HUES64 (cell line): ENCODE measurements around the gene TENM4.

ENCODE experiments used
- H3K27ac ChIP-seq: 2 replicates; pipeline ENCODE4 v1.7.0; 2013; ENCODE audit warnings: low read depth, low read length, inconsistent platforms
- H3K27me3 ChIP-seq: 2 replicates; pipeline ENCODE4 v1.6.1; 2013; ENCODE audit warnings: mild to moderate bottlenecking, low read length; ENCODE audit not compliant: insufficient read depth
- H3K36me3 ChIP-seq: 2 replicates; pipeline ENCODE4 v1.6.1; 2013; ENCODE audit warnings: mild to moderate bottlenecking, low read length; ENCODE audit not compliant: insufficient read depth
- H3K4me1 ChIP-seq: 2 replicates; pipeline ENCODE4 v1.6.1; 2013; ENCODE audit warnings: mild to moderate bottlenecking, low read length, moderate library complexity; ENCODE audit not compliant: insufficient read depth
- H3K4me3 ChIP-seq: 2 replicates; pipeline ENCODE4 v1.5.1; 2013; ENCODE audit warnings: mild to moderate bottlenecking, low read length, moderate library complexity
- H3K9ac ChIP-seq: 2 replicates; pipeline ENCODE4 v1.6.1; 2013; ENCODE audit warnings: mild to moderate bottlenecking, low read depth, low read length
- H3K9me3 ChIP-seq: 2 replicates; pipeline ENCODE4 v1.6.1; 2013; ENCODE audit warnings: low read depth, low read length; ENCODE audit not compliant: insufficient read depth
- WGBS: fragments of 150-250, 120-280 bp; methylation state at CpG from one replicate; pipeline ENCODE4 v1.1.7; 2013; ENCODE audit warnings: missing lambda C conversion rate; 5-methylcytosine and 5-hydroxymethylcytosine counted together

Gene TENM4

GRCh38 chr11:79432138-79432537, 8.7 kb downstream of the TENM4 start:
- WGBS, result 36% methylated on average over 2 of the region's 2 CpGs
- Histone ChIP-seq H3K27me3 (peaks cover 63% of the 10 kb centered on the region), H3K4me1 (peaks cover 39% of the 10 kb centered on the region), H3K9me3 (no peaks in the 10 kb centered on the region), H3K4me3 (no peak overlapping the region), H3K36me3 (no peaks in the 10 kb centered on the region), H3K27ac (no peak overlapping the region), H3K9ac (no peak overlapping the region)

GRCh38 chr11:79431535-79431934, 9.3 kb downstream of the TENM4 start:
- no peak overlapping the region for H3K27ac ChIP-seq
- WGBS, result 55% methylated on average over 1 of the region's 1 CpG

GRCh38 chr11:79430280-79430679, 10.6 kb downstream of the TENM4 start:
- no peak overlapping the region for H3K4me3 ChIP-seq
- H3K27me3 ChIP-seq, result peaks cover 45% of the 10 kb centered on the region
- H3K27ac ChIP-seq, result no peak overlapping the region
- no peak overlapping the region for H3K9ac ChIP-seq
- no peaks in the 10 kb centered on the region for H3K36me3 ChIP-seq
- H3K4me1 ChIP-seq, result peaks cover 30% of the 10 kb centered on the region
- no peaks in the 10 kb centered on the region for H3K9me3 ChIP-seq

More at GRCh38 chr11:79431535-79431934, 9.3 kb downstream of the TENM4 start:
- Histone ChIP-seq H3K27me3 (peaks cover 57% of the 10 kb centered on the region), H3K9me3 (no peaks in the 10 kb centered on the region), H3K9ac (no peak overlapping the region), H3K4me1 (peaks cover 33% of the 10 kb centered on the region), H3K36me3 (no peaks in the 10 kb centered on the region), H3K4me3 (no peak overlapping the region)

GRCh38 chr11:79428406-79428805, 12.4 kb downstream of the TENM4 start:
- Histone ChIP-seq H3K4me1 (peaks cover 19% of the 10 kb centered on the region), H3K36me3 (no peaks in the 10 kb centered on the region), H3K9ac (no peak overlapping the region), H3K27ac (no peak overlapping the region), H3K27me3 (peaks cover 26% of the 10 kb centered on the region), H3K9me3 (no peaks in the 10 kb centered on the region), H3K4me3 (no peak overlapping the region)
- WGBS, result 67% methylated on average over 1 of the region's 1 CpG

- Histone ChIP-seq H3K36me3 (no peaks in the 10 kb centered on the region), H3K4me1 (peaks cover 15% of the 10 kb centered on the region), H3K9me3 (no peaks in the 10 kb centered on the region), H3K9ac (no peak overlapping the region), H3K27ac (no peak overlapping the region), H3K4me3 (no peak overlapping the region), H3K27me3 (peaks cover 20% of the 10 kb centered on the region)
- WGBS, result 96% methylated on average over 5 of the region's 5 CpGs
Measured at GRCh38 chr11:79427611-79428327, 13.1 kb downstream of the TENM4 start.

- peaks cover 14% of the 10 kb centered on the region for H3K27me3 ChIP-seq
- H3K4me1 ChIP-seq, result peaks cover 12% of the 10 kb centered on the region
- WGBS, result 95% methylated on average over 4 of the region's 4 CpGs
- no peak overlapping the region for H3K9ac ChIP-seq
- H3K9me3 ChIP-seq, result no peaks in the 10 kb centered on the region
- H3K27ac ChIP-seq, result no peak overlapping the region
- no peak overlapping the region for H3K4me3 ChIP-seq
- H3K36me3 ChIP-seq, result no peaks in the 10 kb centered on the region
Measured at GRCh38 chr11:79427126-79427525, 13.7 kb downstream of the TENM4 start.

- no peak overlapping the region for H3K27ac ChIP-seq
- no peak overlapping the region for H3K9ac ChIP-seq
- no peak overlapping the region for H3K4me3 ChIP-seq
- H3K9me3 ChIP-seq, result no peaks in the 10 kb centered on the region
- WGBS, result 92% methylated on average over 2 of the region's 2 CpGs
- H3K4me1 ChIP-seq, result peaks cover 13% of the 10 kb centered on the region; the same call in 1 of the 2 replicates
- H3K36me3 ChIP-seq, result no peaks in the 10 kb centered on the region
- peaks cover 1% of the 10 kb centered on the region; the same call in 1 of the 2 replicates for H3K27me3 ChIP-seq
Measured at GRCh38 chr11:79425463-79425862, 15.4 kb downstream of the TENM4 start.

GRCh38 chr11:79423736-79424135, 17.1 kb downstream of the TENM4 start:
- H3K9me3 ChIP-seq, result no peaks in the 10 kb centered on the region
- H3K27ac ChIP-seq, result no peak overlapping the region
- H3K9ac ChIP-seq, result no peak overlapping the region
- 93% methylated on average over 3 of the region's 3 CpGs for WGBS
- peaks cover 13% of the 10 kb centered on the region; the same call in 1 of the 2 replicates for H3K4me1 ChIP-seq
- H3K36me3 ChIP-seq, result no peaks in the 10 kb centered on the region
- no peaks in the 10 kb centered on the region for H3K27me3 ChIP-seq
- H3K4me3 ChIP-seq, result no peak overlapping the region

- no peak overlapping the region for H3K27ac ChIP-seq
- H3K4me1 ChIP-seq, result peaks cover 13% of the 10 kb centered on the region; the same call in 1 of the 2 replicates
- no peaks in the 10 kb centered on the region for H3K27me3 ChIP-seq
- H3K4me3 ChIP-seq, result no peak overlapping the region
- no peaks in the 10 kb centered on the region for H3K9me3 ChIP-seq
- H3K36me3 ChIP-seq, result no peaks in the 10 kb centered on the region
- 81% methylated on average over 2 of the region's 2 CpGs for WGBS
- H3K9ac ChIP-seq, result no peak overlapping the region
Measured at GRCh38 chr11:79422866-79423265, 18.0 kb downstream of the TENM4 start.

- no peak overlapping the region for H3K4me3 ChIP-seq
- H3K27me3 ChIP-seq, result no peaks in the 10 kb centered on the region
- H3K27ac ChIP-seq, result no peak overlapping the region
- no peaks in the 10 kb centered on the region for H3K9me3 ChIP-seq
- WGBS, result 57% methylated on average over 4 of the region's 4 CpGs
- H3K9ac ChIP-seq, result no peak overlapping the region
- peaks cover 13% of the 10 kb centered on the region; the same call in 1 of the 2 replicates for H3K4me1 ChIP-seq
- H3K36me3 ChIP-seq, result no peaks in the 10 kb centered on the region
Measured at GRCh38 chr11:79421820-79422219, 19.0 kb downstream of the TENM4 start.

- Histone ChIP-seq H3K9ac (no peak overlapping the region), H3K4me1 (peaks cover 13% of the 10 kb centered on the region; the same call in 1 of the 2 replicates), H3K27me3 (no peaks in the 10 kb centered on the region), H3K27ac (no peak overlapping the region), H3K4me3 (no peak overlapping the region), H3K36me3 (no peaks in the 10 kb centered on the region; the same call in 1 of the 2 replicates), H3K9me3 (peaks cover 11% of the 10 kb centered on the region; the same call in 1 of the 2 replicates)
- 82% methylated on average over 5 of the region's 5 CpGs for WGBS
Measured at GRCh38 chr11:79419120-79419519, 21.7 kb downstream of the TENM4 start.
